Keratinocyte (primary cell): Measurements from ENCODE around the gene SLC22A9. TPM values are rescaled to one million over a fixed set of nuclear protein-coding genes. Genes with fewer than 3 reads are reported as not detected.

Experiments used
- DNase-seq: peaks from one replicate; pipeline ENCODE4 v3.0.0-alpha.2; 2011; ENCODE audit warnings: low read depth, missing footprints, low spot score
- FAIRE-seq: peaks from 2 replicates; lab custom pipeline; 2011; peaks lifted over from hg19 to GRCh38; lab: Jason Lieb, UNC
- H2AFZ ChIP-seq: 2 replicates; pipeline ENCODE4 v1.6.0; 2012; ENCODE audit warnings: low read length, control low read depth, inconsistent platforms; ENCODE audit not compliant: control insufficient read depth
- H3K27ac ChIP-seq: 2 replicates; pipeline ENCODE4 v1.5.1; 2011; ENCODE audit warnings: low read length; ENCODE audit not compliant: control insufficient read depth, insufficient read depth
- H3K27me3 ChIP-seq: 3 replicates; pipeline ENCODE4 v1.6.0; 2011; ENCODE audit warnings: low read length; ENCODE audit not compliant: control insufficient read depth, insufficient read depth; ENCODE audit errors: extremely low read depth
- H3K36me3 ChIP-seq, 2 experiments: 2 replicates in 1 of 2; 3 replicates in 1 of 2; pipeline ENCODE4 v1.5.1; 2011; ENCODE audit warnings: low read length in 2 of 2, mild to moderate bottlenecking in 1 of 2; ENCODE audit not compliant: control insufficient read depth in 2 of 2, insufficient read depth in 2 of 2; ENCODE audit errors: extremely low read depth in 1 of 2
- H3K4me1 ChIP-seq: 3 replicates; pipeline ENCODE4 v1.5.1; 2011; ENCODE audit warnings: low read length; ENCODE audit not compliant: control insufficient read depth, insufficient read depth; ENCODE audit errors: extremely low read depth
- H3K4me2 ChIP-seq: 3 replicates; pipeline ENCODE4 v1.6.0; 2011; ENCODE audit warnings: low read depth, low read length; ENCODE audit not compliant: control insufficient read depth, insufficient read depth; ENCODE audit errors: extremely low read depth
- H3K4me3 ChIP-seq, 3 experiments: fragments of 200-600 bp in 1 of 3; sonication (generic) in 1 of 3; 2 replicates in 2 of 3; 3 replicates in 1 of 3; pipeline ENCODE4 v1.5.1; 2011 to 2016; ENCODE audit warnings: low read length in 3 of 3, mild to moderate bottlenecking in 3 of 3, control low read depth in 2 of 3, inconsistent platforms in 1 of 3, low read depth in 1 of 3, mixed read lengths in 1 of 3, mixed run types in 1 of 3, moderate library complexity in 1 of 3; ENCODE audit not compliant: control insufficient read depth in 2 of 3, insufficient read depth in 2 of 3; ENCODE audit errors: extremely low read depth in 1 of 3
- H3K79me2 ChIP-seq: 2 replicates; pipeline ENCODE4 v1.6.0; 2012; ENCODE audit warnings: low read length; ENCODE audit not compliant: control insufficient read depth, insufficient read depth
- H3K9ac ChIP-seq: 3 replicates; pipeline ENCODE4 v1.6.0; 2011; ENCODE audit warnings: low read length; ENCODE audit not compliant: control insufficient read depth, insufficient read depth; ENCODE audit errors: extremely low read depth
- H3K9me1 ChIP-seq: 3 replicates; pipeline ENCODE4 v1.6.0; 2011; ENCODE audit warnings: low read length; ENCODE audit not compliant: control insufficient read depth, insufficient read depth; ENCODE audit errors: extremely low read depth
- H3K9me3 ChIP-seq: 2 replicates; pipeline ENCODE4 v1.5.1; 2012; ENCODE audit warnings: low read depth, low read length; ENCODE audit not compliant: control insufficient read depth
- H4K20me1 ChIP-seq: 3 replicates; pipeline ENCODE4 v1.6.0; 2011; ENCODE audit warnings: low read length; ENCODE audit not compliant: control insufficient read depth, insufficient read depth; ENCODE audit errors: extremely low read depth
- EZH2 ChIP-seq: IDR thresholded peaks from one replicate; pipeline ENCODE4 v1.6.1; 2012; ENCODE audit warnings: inconsistent platforms, mild to moderate bottlenecking, low read length, moderate library complexity
- dilution Hi-C: fragments of 300-500 bp; cut with MboI; formaldehyde crosslinking; loops from one replicate; pipeline ENCODE4 v1.7.0; 2020; ENCODE audit warnings: low sequenced_read_pairs; ENCODE audit not compliant: extremely low pct_ligation_motif_present
- polyA plus RNA-seq, 5 experiments: library from polyadenylated mRNA; depleted of rRNA in 3 of 5; stranded (reverse) in 3 of 5; stranded (forward) in 1 of 5; unstranded in 1 of 5; fragments of >200 nt; gene quantifications; 1 replicate in 1 of 5; 2 replicates in 3 of 5; 3 replicates in 1 of 5; pipeline versions ENCODE4 v1.2.1 to v1.2.3, GENCODE V29; 2011 to 2012; ENCODE audit warnings: missing spikeins in 2 of 5, low read depth in 1 of 5, low replicate concordance in 1 of 5
- TF ChIP-seq, protein P1 (sequence below), 3 experiments: IDR thresholded peaks in 1 of 3; conservative IDR thresholded peaks in 1 of 3; optimal IDR thresholded peaks in 1 of 3; 2 replicates in 2 of 3; 3 replicates in 1 of 3; pipeline versions ENCODE3 to v1.5.1; 2011; ENCODE audit warnings: low read length in 3 of 3, mild to moderate bottlenecking in 3 of 3, moderate library complexity in 2 of 3, control low read depth in 1 of 3, inconsistent platforms in 1 of 3; ENCODE audit not compliant: insufficient read depth in 2 of 3; ENCODE audit errors: extremely low read depth in 1 of 3

SLC22A9 gene
- polyA plus RNA-seq, 1 donor (not counting 4 experiments of a cell fraction or from before 2014, with no cell fraction given): not detected

DNA sequence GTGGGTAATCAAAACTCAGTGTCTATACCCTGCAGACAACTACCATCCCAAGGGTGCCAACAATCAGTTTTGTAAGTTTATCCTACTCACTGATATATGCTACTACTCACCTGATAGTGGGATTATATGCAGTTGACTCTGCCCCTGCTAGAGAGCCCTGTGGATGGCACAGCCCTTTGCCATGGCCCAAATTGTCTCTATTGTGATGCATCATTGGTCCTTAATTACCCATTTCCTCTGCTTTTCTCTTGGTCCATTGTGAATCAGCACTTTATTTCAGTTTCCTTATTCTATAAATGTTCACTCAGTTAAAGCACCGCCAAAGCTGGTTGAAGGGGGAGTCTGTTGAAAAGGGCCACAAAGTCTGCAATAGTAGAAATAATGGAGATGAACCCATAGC lies 79.1 kb downstream of the SLC22A9 start:
- FAIRE-seq: no peak
- no peaks in the 10 kb centered on the region for H3K9me3 ChIP-seq
- H3K4me1 ChIP-seq: no peaks in the 10 kb centered on the region
- dilution Hi-C loops: no loop called here
- H3K4me2 ChIP-seq: no peak overlapping the region
- peaks cover 5% of the 10 kb centered on the region for H3K27me3 ChIP-seq
- no peak overlapping the region for H3K9ac ChIP-seq
- no peaks in the 10 kb centered on the region for H3K9me1 ChIP-seq
- H3K79me2 ChIP-seq: no peaks in the 10 kb centered on the region
- no peak overlapping the region for H2AFZ ChIP-seq
- H3K27ac ChIP-seq: no peak overlapping the region
- H3K36me3 ChIP-seq: no peaks in the 10 kb centered on the region
- TF ChIP-seq EZH2: no peak
- TF ChIP-seq, protein P1, sequence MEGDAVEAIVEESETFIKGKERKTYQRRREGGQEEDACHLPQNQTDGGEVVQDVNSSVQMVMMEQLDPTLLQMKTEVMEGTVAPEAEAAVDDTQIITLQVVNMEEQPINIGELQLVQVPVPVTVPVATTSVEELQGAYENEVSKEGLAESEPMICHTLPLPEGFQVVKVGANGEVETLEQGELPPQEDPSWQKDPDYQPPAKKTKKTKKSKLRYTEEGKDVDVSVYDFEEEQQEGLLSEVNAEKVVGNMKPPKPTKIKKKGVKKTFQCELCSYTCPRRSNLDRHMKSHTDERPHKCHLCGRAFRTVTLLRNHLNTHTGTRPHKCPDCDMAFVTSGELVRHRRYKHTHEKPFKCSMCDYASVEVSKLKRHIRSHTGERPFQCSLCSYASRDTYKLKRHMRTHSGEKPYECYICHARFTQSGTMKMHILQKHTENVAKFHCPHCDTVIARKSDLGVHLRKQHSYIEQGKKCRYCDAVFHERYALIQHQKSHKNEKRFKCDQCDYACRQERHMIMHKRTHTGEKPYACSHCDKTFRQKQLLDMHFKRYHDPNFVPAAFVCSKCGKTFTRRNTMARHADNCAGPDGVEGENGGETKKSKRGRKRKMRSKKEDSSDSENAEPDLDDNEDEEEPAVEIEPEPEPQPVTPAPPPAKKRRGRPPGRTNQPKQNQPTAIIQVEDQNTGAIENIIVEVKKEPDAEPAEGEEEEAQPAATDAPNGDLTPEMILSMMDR (optimal IDR thresholded peaks at IDR 0.05 in 1 of 3, IDR thresholded peaks at IDR 0.05 in 1 of 3, conservative IDR thresholded peaks at IDR 0.05 in 1 of 3; ENCODE audit: extremely low read depth in 1 of 3, insufficient read depth in 2 of 3, low read length in 3 of 3): no peak
- DNase-seq: no peak
- no peaks in the 10 kb centered on the region for H4K20me1 ChIP-seq
- H3K4me3 ChIP-seq: no peak overlapping the region

DNA sequence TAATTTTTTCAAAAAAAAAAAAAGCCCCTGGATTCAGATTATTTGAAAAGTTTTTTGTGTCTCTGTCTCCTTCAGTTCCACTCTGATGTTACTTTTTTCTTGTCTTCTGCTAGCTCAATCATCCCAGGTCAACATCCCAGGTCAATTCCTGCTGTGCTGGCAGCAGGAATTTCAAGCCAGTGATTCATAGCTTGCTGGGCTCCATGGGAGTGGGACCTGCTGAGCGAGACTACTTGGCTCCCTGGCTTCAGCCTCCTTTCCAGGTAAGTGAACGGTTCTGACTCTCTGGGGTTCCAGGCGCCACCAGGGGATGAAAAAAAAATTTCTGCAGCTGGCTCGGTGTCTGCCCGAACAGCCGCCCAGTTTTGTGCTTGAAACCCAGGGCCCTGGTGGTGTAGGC lies 90.0 kb downstream of the SLC22A9 start:
- FAIRE-seq: no peak
- Histone ChIP-seq H3K79me2 (no peaks in the 10 kb centered on the region), H3K36me3 (no peaks in the 10 kb centered on the region), H3K9me1 (no peaks in the 10 kb centered on the region), H3K4me2 (no peak overlapping the region), H3K9ac (no peak overlapping the region), H3K4me3 (no peak overlapping the region), H3K9me3 (no peaks in the 10 kb centered on the region), H2AFZ (no peak overlapping the region), H3K27me3 (peaks cover 3% of the 10 kb centered on the region), H3K27ac (no peak overlapping the region), H4K20me1 (no peaks in the 10 kb centered on the region), H3K4me1 (no peaks in the 10 kb centered on the region)
- TF ChIP-seq, protein P1 (optimal IDR thresholded peaks at IDR 0.05 in 1 of 3, IDR thresholded peaks at IDR 0.05 in 1 of 3, conservative IDR thresholded peaks at IDR 0.05 in 1 of 3; ENCODE audit: extremely low read depth in 1 of 3, insufficient read depth in 2 of 3, low read length in 3 of 3): no peak
- TF ChIP-seq EZH2: no peak
- dilution Hi-C loops: no loop called here
- no peak for DNase-seq

Other genes with a start within 250 kb of the SLC22A9 start
- gene SLC22A24, start 225.6 kb upstream of the SLC22A9 start, polyA plus RNA-seq: not detected in 3 replicates
- gene SLC22A25, start 126.2 kb upstream of the SLC22A9 start, polyA plus RNA-seq: not detected in 3 replicates
- gene PLAAT5, start 121.4 kb downstream of the SLC22A9 start, polyA plus RNA-seq: not detected in 3 replicates
- gene LGALS12, start 136.3 kb downstream of the SLC22A9 start, polyA plus RNA-seq: not detected in 3 replicates
- 1.3 to 2.0 TPM (median 1.9 TPM) in 3 replicates for gene PLAAT4, start 167.0 kb downstream of the SLC22A9 start, polyA plus RNA-seq
- 0.29 to 1.4 TPM (median 0.46 TPM) in 3 replicates for gene PLAAT2, start 193.6 kb downstream of the SLC22A9 start, polyA plus RNA-seq
- gene PLAAT3, start 244.6 kb downstream of the SLC22A9 start, polyA plus RNA-seq: 0.17 to 0.29 TPM (median 0.20 TPM) in 3 replicates